ENCODE measurements around the gene DEPDC5. TPM values are rescaled to one million over a fixed set of nuclear protein-coding genes. Genes with fewer than 3 reads are reported as not detected.

DEPDC5 gene
- total RNA-seq, 4 donors from 2014 or later: 11.5 to 20.6 (median 13.8) TPM

GRCh38 chr22:31904651-31905050 lies 150.8 kb downstream of the DEPDC5 start:
- DNase-seq (ENCODE audit: low spot score) (no peak), ATAC-seq (ENCODE audit: low FRiP score) (no peak)
- no peak for TF ChIP-seq CTCF (IDR thresholded peaks at IDR 0.05)

- DNase-seq (ENCODE audit: low spot score) (no peak), ATAC-seq (ENCODE audit: low FRiP score) (no peak)
- TF ChIP-seq CTCF (IDR thresholded peaks at IDR 0.05): no peak
Measured at GRCh38 chr22:31905356-31905755, 151.5 kb downstream of the DEPDC5 start.

- DNase-seq (ENCODE audit: low spot score) (no peak), ATAC-seq (ENCODE audit: low FRiP score) (no peak)
- no peak for TF ChIP-seq CTCF (IDR thresholded peaks at IDR 0.05)
Measured at GRCh38 chr22:31906086-31906485, 152.3 kb downstream of the DEPDC5 start.

GRCh38 chr22:31906569-31906968 lies 152.8 kb downstream of the DEPDC5 start:
- ATAC-seq (ENCODE audit: low FRiP score): no peak
- no peak for DNase-seq (ENCODE audit: low spot score)
- no peak for TF ChIP-seq CTCF (IDR thresholded peaks at IDR 0.05)

- no peak for TF ChIP-seq CTCF (IDR thresholded peaks at IDR 0.05)
- no peak for DNase-seq (ENCODE audit: low spot score)
- no peak for ATAC-seq (ENCODE audit: low FRiP score)
Measured at GRCh38 chr22:31909977-31910376, 156.2 kb downstream of the DEPDC5 start.

- no peak for TF ChIP-seq CTCF (IDR thresholded peaks at IDR 0.05)
Measured at GRCh38 chr22:31911565-31912406, 158.0 kb downstream of the DEPDC5 start.

GRCh38 chr22:31912407-31912743 lies 158.6 kb downstream of the DEPDC5 start:
- ATAC-seq (ENCODE audit: low FRiP score) (no peak), DNase-seq (ENCODE audit: low spot score) (no peak)
- no peak for TF ChIP-seq CTCF (IDR thresholded peaks at IDR 0.05)

More at GRCh38 chr22:31911565-31912406, 158.0 kb downstream of the DEPDC5 start:
- no peak for DNase-seq (ENCODE audit: low spot score)
- no peak for ATAC-seq (ENCODE audit: low FRiP score)

Measured in omental fat pad (tissue), 4 donors.